ENCODE measurements around the gene CYP2W1.

GRCh38 chr7:1028775-1029636 is 46.0 kb downstream of the CYP2W1 start:
- TF ChIP-seq CTCF (tag by site-specific recombination; IDR thresholded peaks at IDR 0.05), result no peak
- TF ChIP-seq ZNF354C (tag by site-specific recombination; IDR thresholded peaks at IDR 0.05; ENCODE audit: borderline replicate concordance, low read depth), result no peak
- no peak for TF ChIP-seq ZNF423 (tag by site-specific recombination; IDR thresholded peaks at IDR 0.05)
- no peak for TF ChIP-seq ZNF311 (tag by site-specific recombination; IDR thresholded peaks at IDR 0.05; ENCODE audit: borderline replicate concordance)
- no peak for TF ChIP-seq ZNF274 (IDR thresholded peaks at IDR 0.05; ENCODE audit: low read length)
- TF ChIP-seq ZNF274 (tag by site-specific recombination; IDR thresholded peaks at IDR 0.05; ENCODE audit: borderline replicate concordance), result no peak
- TF ChIP-seq MZF1 (tag by site-specific recombination; IDR thresholded peaks at IDR 0.05; ENCODE audit: borderline replicate concordance), result no peak
- TF ChIP-seq ZNF777 (tag by site-specific recombination; IDR thresholded peaks at IDR 0.05; ENCODE audit: borderline replicate concordance), result no peak
- no peak for TF ChIP-seq ZNF214 (tag by site-specific recombination; IDR thresholded peaks at IDR 0.05; ENCODE audit: borderline replicate concordance)
- no peak for TF ChIP-seq ZNF670 (tag by site-specific recombination; IDR thresholded peaks at IDR 0.05; ENCODE audit: low read depth)
- TF ChIP-seq BCL6B (tag by site-specific recombination; IDR thresholded peaks at IDR 0.05), result no peak

Measured in HEK293 (cell line).